HG03066 (cell line): Measurements from ENCODE around the gene C10orf53.
"Not testable (repeated sequence)": the region's sequence is repeated elsewhere in the genome, so short reads cannot be mapped to it uniquely, and the experiment has no call there.

Source experiments
- ATAC-seq: cut with Tn5 transposase; IDR thresholded peaks from one replicate; pipeline ENCODE4 v1.9.1; 2021; ENCODE audit warnings: low read depth; ENCODE audit not compliant: unreplicated experiment

The C10orf53 gene

GRCh38 chr10:49651917-49652316 is 27.5 kb upstream of the C10orf53 start:
- no peak for ATAC-seq

GRCh38 chr10:49652421-49653272 is 26.8 kb upstream of the C10orf53 start:
- no peak for ATAC-seq

GRCh38 chr10:49653273-49653929 is 26.1 kb upstream of the C10orf53 start:
- no peak for ATAC-seq

- no peak for ATAC-seq
Measured at GRCh38 chr10:49654036-49654693, 25.3 kb upstream of the C10orf53 start.

DNA sequence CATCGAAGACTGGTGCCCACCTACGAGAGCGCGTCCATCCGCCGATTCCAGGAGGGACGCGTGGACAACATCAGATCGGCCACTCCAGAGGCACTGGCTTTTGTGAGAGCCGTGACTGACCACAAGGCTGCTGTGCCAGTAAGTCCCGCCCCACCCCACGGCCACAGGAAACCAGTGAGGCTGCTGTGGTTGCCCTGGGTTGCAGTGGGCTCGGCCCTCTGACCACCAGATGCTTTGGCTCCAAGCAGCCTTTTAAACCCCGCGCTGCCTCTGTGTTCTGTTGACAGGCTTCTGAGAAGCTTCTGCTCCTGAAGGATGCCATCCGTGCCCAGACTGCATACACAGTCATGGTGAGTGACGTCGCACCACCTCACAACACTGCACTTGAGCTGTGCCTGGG is 24.4 kb upstream of the C10orf53 start:
- no peak for ATAC-seq

DNA sequence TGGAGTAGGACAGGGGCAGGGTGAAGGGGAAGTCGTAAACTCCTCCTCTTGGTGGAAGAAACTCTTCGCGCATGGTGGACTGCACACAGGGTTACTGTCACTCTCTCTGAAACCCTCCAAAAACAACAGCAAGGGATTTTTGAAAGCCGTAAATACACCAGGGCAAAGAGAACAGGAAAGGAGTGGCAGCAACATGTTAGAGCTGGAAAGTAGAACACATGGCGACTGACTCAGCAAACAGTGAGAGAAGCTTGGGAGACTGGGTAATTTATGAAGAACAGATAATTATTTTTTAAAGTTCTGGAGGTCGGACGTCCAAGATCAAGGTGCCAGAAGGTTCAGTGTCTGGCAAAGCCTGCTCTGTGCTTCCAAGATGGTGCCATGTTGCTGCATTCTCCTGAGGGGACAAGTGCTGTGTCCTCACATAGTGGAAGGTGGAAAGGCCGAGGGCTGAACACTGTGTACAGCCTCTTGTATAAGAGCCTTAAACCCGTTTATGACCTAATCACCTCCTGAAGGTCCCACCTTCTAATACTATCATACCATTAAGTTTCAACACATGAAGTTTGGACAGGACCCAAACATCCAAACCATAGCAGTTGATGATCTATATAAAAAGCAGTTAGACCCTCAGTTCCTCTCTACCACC is 22.5 kb upstream of the C10orf53 start:
- no peak for ATAC-seq

DNA sequence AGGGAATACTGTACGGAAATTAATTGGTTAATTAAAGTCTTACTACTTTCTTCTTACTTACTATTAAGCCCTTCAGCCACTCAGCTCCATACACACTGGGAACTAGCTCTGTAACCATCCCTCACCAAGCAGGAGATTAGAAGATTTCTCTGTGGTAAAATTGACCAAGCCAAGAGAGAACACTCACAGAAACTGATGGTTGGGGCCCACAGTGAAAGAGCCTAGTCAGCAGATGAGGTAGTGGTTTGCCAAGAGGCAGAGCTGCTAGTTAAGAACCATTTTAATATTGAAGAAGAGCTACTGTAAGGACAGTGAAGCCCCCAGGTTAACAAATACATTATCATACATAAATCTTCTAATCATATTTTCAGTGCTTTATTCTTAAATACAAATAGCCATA is 21.8 kb upstream of the C10orf53 start:
- no peak for ATAC-seq

- no peak for ATAC-seq
Measured at GRCh38 chr10:49661140-49661856, 18.2 kb upstream of the C10orf53 start.

- no peak for ATAC-seq
Measured at GRCh38 chr10:49662169-49662830, 17.2 kb upstream of the C10orf53 start.

DNA sequence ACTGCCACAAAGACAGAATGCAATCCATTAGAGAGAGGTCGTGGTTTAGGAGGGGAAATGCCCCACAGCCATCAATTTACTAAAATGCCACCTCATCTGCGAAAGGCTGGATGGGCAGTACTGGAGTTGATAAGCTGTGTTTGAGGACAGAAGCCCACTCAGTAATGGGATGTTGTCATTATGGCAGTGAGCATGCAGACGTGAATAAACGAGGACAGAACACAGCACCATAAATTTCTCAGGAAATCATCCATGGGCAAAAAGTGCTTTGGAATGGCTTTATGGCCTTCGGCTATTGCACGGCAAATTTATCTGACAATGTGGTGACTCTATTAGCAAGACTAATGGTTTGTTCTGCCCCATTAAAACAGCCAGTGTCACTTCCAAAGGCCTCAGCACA is 15.9 kb upstream of the C10orf53 start:
- ATAC-seq: no peak

DNA sequence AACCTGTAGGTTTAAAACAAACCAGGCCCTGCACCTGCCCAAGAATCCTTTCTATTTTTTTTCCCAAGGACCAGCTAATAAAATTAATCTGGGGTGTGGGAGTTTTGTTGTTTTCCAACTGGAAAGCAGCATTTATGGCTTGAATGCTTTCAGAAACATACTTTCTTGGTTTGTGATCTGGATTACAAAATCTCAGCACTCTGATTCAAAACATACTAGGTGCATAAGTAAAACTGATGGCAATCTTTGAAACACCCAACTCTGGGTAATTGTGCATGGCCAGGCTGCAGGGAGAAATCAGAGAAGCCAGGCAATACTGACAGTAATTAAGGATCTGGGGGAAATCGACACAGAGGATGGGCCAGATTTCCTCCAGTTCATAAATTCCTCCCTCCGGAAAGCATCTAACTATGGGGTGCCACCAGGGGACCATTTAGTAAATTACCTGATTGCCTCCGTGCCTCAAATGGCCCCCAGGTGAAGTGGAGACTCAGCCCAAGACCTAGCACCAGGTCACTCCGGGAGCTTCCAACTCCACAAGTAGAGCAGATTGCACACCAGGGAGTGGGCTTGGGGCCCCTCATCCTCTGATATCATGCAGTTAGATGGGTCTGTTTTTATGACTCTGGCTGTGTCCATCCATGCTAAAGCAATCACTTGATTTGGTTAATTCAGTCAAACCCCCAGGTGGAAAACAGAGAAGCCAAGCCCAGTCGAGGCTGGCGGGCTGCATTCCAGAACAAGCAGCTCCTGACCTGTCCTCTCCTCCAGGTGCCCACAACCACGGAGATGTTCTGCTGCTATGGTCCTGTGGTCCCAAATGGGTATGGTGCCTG is 15.2 kb upstream of the C10orf53 start:
- no peak for ATAC-seq

GRCh38 chr10:49664842-49665355 is 14.6 kb upstream of the C10orf53 start:
- no peak for ATAC-seq

DNA sequence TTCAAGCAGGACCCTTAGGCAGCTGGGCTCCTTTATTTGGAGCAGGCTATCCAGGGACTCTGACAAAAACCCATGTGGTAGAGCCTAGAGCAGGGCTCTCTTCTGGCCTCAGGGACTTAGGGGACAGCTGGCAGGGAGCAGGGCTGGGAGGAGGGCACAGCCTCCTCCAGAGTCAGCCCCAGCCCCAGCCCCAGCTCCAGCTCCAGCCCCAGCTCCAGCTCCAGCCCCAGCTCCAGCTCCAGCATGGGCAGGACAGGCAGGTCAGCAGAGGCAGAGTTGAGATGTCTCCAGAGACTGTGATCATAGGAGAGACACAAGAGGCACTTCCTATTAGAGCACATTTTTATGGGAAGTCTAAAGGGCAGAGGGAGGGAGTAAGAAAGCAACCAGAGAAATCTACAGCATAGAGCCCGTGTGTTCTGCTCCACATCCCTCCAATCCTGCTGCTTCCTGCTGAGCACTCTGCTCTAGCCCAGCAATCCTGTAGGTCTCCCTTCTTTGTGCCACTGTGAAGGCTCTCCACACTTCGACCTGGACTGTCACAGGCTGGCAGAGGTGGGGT is 13.3 kb upstream of the C10orf53 start:
- no peak for ATAC-seq

DNA sequence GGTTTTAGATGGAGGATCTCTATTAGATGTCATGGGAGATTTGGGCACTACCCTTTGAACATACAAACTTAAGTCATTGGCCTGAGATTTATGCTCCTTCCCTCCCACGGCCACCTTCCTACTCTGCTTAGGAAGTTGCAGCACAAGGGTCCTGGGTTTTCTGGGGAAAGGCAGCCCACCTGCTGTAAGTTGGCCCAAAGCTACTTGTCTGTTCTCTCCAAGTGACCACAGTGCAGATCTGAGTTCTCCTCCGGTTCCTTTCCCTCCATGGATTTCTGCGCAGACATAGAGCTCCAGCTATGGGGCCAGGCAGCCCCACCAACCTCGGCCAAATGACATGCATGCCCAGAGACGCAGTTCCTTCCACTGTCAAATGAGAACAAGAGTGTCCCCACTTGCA is 12.8 kb upstream of the C10orf53 start:
- ATAC-seq: no peak

GRCh38 chr10:49667991-49668390 is 11.5 kb upstream of the C10orf53 start:
- ATAC-seq: no peak

GRCh38 chr10:49668684-49669083 is 10.8 kb upstream of the C10orf53 start:
- no peak for ATAC-seq

DNA sequence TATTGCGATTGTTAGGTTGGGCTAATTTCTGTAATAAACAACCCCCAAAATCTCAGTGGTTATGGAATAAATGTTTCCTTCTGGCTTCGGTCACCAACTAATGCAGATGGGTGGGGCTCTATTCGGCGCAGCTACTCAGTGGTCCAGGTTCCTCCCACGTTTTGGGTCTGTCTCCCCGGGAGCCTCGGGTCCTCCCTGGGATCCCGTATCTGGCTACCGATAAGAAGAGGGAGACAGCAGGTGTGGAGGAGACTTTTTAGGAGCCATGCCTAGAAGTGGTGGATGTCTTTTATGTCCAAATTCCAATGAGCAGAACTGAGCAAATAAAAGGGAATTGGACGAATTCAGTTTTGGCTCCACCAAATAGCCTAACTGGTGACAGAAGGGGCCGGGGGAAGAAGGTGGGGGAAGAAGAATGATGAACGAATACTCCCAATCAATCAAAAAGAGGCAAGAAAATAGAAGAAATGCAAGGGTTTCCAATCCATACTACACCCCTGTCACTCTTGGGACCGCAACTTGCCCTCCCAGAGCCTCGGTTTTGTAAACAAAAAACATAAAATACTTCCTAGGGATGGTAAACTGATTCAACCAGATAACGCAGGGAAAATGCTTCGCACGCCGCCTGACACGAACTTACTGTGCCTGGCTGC is 498 bp upstream of the C10orf53 start:
- no peak for ATAC-seq

DNA sequence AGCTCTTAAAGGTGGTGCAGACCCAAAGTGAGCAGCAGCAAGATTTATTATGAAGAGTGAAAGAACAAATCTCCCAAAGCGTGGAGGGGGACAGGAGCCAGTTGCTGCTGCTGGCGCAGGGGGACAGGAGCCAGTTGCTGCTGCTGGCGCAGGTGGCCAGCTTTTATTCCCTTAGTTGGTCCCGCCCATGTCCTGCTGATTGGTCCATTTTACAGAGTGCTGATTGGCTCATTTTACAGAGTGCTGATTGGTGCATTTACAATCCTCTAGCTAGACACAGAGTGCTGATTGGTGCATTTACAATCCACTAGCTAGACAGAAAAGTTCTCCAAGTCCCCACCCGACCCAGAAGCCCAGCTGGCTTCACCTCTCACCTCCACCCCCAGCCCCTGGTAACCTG is 3.0 kb downstream of the C10orf53 start:
- not testable (repeated sequence) for ATAC-seq
